ENCODE data around the gene DAB1.

DAB1 gene

GRCh38 chr1:57007472-57007871, 416.4 kb downstream of the DAB1 start:
- TF ChIP-seq CTCF (IDR thresholded peaks at IDR 0.05; ENCODE audit: low read depth, low read length, missing control alignments) = no peak
- no peak for DNase-seq (ENCODE audit: extremely low read depth, low read depth)
- no peak overlapping the region for H3K4me3 ChIP-seq (replicated peaks; ENCODE audit: low read depth, low read length)

GRCh38 chr1:57003398-57004139, 420.3 kb downstream of the DAB1 start:
- no peak overlapping the region for H3K4me3 ChIP-seq (replicated peaks; ENCODE audit: low read depth, low read length)
- TF ChIP-seq CTCF (IDR thresholded peaks at IDR 0.05; ENCODE audit: low read depth, low read length, missing control alignments) = no peak
- no peak for DNase-seq (ENCODE audit: extremely low read depth, low read depth)

GRCh38 chr1:56995414-56996100, 428.3 kb downstream of the DAB1 start:
- DNase-seq (ENCODE audit: extremely low read depth, low read depth) = no peak
- H3K4me3 ChIP-seq (replicated peaks; ENCODE audit: low read depth, low read length) = no peak overlapping the region
- TF ChIP-seq CTCF (IDR thresholded peaks at IDR 0.05; ENCODE audit: low read depth, low read length, missing control alignments) = no peak

GRCh38 chr1:56993475-56993874, 430.4 kb downstream of the DAB1 start:
- DNase-seq (ENCODE audit: extremely low read depth, low read depth) = no peak
- TF ChIP-seq CTCF (IDR thresholded peaks at IDR 0.05; ENCODE audit: low read depth, low read length, missing control alignments) = no peak
- no peak overlapping the region for H3K4me3 ChIP-seq (replicated peaks; ENCODE audit: low read depth, low read length)

- no peak overlapping the region for H3K4me3 ChIP-seq (replicated peaks; ENCODE audit: low read depth, low read length)
- DNase-seq (ENCODE audit: extremely low read depth, low read depth) = no peak
- TF ChIP-seq CTCF (IDR thresholded peaks at IDR 0.05; ENCODE audit: low read depth, low read length, missing control alignments) = no peak
Observed at GRCh38 chr1:56992318-56993125, 431.3 kb downstream of the DAB1 start.

GRCh38 chr1:56991576-56991975, 432.3 kb downstream of the DAB1 start:
- no peak for TF ChIP-seq CTCF (IDR thresholded peaks at IDR 0.05; ENCODE audit: low read depth, low read length, missing control alignments)
- no peak overlapping the region for H3K4me3 ChIP-seq (replicated peaks; ENCODE audit: low read depth, low read length)

More at GRCh38 chr1:56991576-56991975, 432.3 kb downstream of the DAB1 start:
- DNase-seq (ENCODE audit: extremely low read depth, low read depth) = no peak
